GM21737 (cell line): Measurements from ENCODE around the gene ADAM12.

ENCODE experiments used
- ATAC-seq: cut with Tn5 transposase; IDR thresholded peaks from one replicate; pipeline ENCODE4 v1.9.1; 2021; ENCODE audit warnings: mild to moderate bottlenecking, moderate library complexity; ENCODE audit not compliant: unreplicated experiment

Gene ADAM12

DNA sequence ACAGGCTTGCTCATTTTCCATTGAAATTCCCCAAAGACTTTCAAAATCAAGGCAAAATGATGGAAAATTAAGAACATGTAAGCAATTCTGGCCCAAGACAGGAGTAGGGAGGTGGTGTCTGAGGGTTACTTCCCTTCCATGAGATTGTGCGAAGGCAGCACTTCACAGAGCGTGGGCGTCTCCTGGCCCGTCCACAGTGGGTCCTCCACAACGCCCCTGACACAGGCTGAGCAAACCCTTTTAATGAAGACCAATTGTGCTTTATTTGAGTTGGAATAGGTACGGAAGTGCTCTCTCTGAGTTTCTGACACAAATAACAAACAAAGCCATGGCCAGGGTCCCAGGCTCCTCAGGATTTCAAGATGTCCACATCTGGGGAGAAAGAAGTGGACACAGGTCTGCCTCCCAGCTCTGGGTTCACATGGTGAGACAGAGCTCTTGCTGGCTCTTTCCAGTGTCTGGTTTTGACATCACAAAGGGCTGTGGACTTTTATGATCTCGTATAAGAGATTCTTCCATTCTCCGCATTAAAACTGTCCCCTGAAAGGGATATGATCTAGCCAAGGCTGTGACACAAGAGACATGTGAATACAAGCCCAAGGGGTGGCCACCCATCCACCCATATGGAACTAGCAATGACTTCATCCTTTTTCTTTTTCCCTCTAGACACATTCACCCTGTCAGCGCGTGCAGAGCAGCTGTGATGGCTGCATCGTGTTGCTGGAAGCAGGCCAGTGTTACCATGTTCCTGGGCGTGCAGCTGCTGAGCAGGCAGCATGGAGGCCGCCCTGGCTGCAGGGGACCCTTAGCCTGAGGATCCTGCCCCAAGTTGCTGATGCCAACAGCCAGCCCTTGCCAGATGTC is 145.6 kb downstream of the ADAM12 start:
- no peak for ATAC-seq

DNA sequence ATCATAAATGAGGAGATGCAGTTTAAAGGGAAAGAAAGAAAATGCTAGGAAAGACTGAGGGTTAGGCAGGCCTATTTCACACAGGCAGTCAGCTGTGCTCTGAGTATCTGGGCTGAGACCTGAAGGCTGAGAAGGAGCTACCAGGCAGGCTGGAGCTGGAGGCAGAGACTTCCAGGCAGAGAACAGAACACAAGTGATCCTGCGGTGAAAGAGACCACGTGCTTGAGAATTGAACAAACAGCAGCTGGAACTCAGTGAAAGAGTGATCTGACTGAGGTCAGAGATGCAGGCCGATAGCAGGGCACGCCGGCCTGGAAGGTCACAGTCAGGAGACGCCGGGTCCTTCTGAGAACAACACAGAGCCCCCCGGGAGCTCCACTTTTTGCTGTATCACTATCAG is 147.8 kb downstream of the ADAM12 start:
- no peak for ATAC-seq

DNA sequence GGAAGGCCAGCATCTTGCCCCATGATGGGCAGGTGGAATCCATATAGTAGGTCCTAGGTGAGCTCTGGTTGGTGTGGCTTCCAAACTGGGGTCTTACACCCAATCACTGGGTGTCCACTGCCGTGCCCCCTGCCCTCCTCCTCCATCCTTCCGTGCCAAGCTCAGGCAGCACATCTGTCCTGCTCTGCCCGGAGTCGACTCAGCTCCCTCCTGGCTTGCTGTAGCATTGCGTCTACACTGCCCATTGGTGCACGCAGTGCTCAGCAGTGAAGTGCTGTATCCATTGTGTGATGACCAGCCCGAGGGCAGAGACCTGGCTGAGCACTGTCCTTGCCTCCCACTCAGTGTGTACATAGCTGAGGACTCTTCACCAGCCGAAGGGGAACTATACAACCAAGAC is 148.4 kb downstream of the ADAM12 start:
- ATAC-seq: no peak

DNA sequence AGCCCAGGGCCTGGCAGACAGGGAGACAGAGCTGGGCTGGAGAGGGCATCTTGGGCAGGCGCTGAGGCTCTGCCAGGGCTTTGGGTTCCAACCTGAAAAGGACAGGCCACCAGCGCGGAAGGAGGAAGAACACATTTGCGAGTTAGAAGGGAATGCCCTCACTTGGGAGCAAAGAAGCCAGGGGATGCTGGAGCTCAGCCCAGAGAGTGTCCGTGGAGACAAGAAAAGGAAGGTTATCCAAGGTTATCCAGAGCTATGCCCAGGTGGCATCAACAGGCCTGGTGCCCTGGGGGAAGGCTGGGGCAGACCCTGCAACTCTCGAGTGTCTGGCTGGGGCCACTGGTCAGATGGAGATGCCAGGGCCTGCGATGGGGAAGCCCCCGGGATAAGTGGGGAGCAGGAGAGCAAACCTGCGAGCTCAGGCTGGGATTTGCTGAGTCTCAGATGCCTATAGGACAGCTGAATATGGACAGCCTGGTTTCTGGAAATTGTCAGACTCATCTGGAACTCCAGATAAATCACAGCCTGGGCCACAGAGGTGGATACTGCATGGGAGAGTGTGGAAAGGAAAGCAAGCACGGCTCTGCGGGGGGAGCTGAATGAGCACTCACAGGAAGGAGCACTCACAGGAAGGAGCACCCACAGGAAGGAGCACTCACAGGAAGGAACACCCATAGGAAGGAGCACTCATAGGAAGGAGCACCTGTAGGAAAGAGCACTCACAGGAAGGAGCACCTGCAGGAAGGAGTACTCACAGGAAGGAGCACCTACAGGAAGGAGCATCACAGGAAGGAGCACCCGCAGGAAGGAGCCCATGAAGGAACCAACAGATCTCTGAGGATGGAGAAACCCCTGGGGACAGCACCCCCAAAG is 152.1 kb downstream of the ADAM12 start:
- no peak for ATAC-seq

DNA sequence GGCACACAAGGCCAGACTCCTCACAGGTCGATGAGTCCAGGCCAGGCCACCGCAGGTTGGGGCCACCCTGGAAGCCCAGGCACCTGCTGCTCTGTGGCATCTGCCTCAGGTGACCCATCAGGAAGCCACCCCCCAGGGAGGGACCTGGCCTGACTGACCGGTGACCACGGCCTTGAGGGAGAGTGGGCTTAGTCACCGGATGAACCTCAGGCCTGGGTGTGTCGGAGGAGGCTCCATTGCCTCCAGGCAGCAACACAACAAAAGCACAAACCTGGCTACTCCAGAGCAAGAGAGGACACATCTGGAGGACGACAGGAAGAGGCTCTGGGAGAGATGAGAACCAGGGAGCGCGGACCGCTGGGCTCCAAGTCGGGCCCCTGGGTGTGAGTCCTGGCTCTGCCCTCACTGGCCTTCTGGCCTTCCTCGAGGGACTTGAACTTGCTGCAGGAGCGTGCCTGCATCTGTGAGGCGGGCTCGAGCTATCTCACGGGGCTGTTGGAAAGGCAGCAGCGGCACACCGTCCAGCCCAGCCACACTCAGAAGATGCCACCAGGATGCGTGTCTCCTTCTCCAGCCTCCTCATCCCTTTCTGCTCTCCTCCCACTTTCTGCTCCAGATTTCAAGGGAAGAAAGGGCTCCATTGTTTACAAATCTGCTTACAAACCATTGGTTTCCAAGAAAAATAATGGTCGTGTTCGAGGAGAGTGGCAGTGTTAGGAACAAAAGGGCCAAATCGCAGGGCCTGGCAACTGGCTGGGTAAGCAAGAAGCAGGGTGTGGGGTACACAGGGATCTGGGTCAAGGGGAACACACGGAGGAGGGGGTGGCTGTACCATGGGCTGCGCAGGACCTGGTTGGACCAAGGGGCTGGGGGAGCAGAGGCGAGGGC is 152.9 kb downstream of the ADAM12 start:
- no peak for ATAC-seq

DNA sequence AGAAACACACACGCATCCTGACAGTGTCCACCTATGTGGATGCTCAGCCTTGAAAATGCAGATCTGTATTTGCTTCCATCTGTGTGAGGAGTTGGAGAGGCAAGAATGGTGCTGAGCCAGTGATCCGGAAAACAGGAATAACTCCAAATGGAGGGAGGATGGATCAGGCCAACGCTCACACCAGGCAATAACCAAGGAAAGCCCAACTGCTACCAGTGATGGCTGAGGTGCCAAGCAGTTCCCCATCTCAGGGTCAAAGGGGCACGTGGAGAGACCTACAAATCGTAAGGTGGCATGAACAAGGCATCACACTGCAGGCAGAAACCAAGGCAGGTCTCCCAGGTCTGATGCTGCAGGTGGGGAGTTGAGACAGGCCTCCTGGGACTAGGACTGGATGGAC is 153.6 kb downstream of the ADAM12 start:
- no peak for ATAC-seq

DNA sequence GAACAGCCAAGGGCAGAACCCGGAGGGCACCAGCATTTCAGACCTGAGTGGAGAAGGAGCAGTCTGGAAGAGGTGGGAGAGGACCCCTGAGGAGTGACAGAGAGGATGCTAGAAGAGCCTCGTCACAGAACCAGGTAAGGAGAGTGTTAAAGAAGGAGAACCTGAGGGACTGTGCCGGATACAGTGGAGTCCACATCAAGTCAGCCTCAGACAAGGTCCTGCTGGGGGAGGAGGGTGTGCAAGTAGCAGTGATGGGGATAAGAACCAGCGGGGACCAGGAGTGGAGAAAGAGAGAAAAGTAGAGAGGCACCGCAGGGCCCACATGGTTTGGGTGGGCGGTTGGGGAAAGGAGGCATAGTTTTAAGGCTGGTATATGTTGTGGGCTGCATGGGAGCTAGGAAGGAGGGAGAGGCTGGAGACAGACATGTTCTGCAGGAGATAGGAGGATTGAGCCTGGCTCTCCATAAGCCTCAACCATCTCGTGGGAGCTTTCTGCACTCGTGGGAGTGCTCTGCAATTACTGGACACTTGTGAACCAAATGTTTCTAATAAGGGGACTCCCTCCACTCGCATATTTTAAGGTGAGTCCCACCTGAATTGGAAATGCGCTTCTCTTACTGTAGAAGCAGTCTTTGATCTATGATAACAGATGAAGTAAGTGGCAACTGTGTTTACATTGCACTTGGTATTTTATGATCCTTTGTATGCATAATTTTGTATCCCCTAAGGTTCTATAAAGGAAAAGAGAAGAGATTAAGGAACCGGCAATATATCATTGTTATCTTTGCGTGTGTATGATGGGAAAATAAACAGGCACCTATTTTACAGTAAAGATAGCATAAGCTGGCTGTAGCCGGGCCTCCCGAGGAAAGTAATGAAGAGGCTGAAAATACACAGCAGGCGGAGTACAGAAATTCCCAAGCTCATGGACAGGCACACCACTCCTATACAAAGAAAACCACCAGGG is 154.8 kb downstream of the ADAM12 start:
- ATAC-seq: no peak

DNA sequence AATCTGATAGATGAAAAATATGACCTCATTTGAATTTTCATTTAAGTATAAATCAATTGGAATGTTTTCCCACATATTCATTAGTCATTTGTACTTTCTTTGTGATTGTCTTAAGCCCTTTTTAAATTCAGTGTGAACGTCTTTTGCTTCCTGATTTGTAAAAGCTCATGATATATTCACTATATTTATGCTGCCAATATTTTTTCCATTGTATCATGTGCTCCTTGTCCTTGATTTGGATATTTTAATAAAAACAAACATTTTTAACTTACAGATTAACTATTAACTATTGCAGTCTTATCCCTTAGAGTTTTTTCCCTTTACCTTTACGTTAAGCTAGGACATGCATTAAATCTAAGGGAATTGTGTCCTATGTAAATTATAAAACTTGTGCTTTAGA is 157.7 kb downstream of the ADAM12 start:
- no peak for ATAC-seq

DNA sequence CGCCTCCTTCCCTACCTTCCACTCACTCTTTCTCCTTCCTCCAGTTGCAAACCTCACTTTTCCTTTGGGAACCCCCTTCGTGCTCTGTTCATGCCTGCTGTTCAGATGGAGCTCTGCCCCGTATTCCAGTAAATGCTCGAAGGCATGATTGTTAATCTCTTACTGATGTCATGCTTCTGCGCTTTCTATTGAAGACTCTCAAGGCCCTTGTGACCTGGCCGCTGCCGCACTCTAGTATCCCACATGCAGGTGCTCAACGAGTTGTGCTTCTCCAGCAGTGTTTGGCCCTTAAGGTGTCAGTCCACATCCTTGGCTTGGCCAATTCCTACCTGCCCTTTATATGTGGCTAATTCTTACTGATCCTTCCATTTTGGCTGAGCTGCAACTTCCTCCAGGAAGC is 158.6 kb downstream of the ADAM12 start:
- ATAC-seq: no peak

DNA sequence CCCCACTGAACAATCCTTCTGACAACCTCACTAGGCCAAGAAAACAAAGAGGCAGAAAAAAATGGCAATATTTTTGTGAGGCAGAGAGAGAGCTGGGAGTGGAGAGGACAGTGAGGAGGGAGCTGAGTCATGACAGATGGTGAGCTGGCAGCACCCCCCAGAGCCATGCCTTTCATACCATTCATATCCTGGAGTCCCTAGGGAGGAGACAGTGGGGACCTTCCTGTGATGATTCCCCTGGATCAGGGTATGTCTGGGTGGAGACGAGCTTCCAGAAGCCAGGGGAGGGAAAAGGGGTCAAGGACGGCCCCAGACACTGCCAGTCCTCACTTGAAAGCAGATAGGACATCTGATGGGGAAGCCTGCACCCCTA is 160.5 kb downstream of the ADAM12 start:
- no peak for ATAC-seq

DNA sequence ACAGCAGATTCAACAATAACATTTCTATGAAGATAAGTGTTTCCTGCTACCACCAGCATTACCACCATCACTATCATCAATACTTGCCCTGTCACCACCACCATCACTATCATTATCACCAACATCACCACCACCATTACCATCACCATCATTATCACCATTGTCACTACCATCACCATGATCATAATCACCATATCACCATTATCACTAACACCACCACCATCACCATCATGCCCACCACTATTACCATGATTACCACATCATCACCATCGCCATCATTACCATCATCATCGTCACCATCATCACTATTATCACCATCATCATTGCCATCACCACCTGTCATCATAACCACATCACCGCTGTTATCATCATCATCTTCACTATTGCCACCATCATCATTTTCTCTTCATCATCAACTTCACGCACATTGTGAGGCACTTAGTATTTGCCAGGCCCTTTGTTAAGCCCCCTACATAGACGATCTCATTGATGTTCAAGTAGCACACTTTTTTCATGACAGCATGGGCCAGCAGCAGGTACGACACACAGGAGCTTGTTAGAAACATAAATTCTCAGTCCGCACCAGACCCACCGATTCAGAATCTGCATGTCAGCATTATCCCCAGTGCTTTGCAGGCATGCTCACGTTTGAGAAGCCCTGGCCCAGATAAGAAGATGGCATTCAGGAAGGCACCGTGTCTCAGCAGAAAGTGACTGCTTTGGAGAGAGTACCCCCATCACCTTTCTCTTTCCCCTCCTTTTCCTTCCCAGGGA is 161.1 kb downstream of the ADAM12 start:
- ATAC-seq: no peak

DNA sequence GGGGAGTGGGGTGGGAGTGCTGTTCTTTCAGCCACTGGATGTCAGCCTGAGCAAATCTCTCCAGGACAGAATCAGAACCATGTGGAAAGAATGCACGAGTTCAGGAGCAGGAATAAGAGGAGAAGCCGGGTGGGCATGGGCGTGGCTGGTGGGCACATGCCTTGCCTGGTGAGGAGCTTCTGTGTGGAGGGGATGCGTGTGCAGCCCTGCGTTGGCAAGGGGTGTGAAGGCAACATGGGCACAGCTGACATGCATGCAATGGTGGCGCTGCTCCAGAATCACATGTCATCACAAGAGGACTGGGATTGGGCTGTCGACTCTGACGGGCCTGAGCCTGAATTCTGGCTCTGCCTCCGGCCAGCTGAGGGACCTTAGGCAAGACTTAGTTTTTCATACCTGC is 162.1 kb downstream of the ADAM12 start:
- no peak for ATAC-seq

DNA sequence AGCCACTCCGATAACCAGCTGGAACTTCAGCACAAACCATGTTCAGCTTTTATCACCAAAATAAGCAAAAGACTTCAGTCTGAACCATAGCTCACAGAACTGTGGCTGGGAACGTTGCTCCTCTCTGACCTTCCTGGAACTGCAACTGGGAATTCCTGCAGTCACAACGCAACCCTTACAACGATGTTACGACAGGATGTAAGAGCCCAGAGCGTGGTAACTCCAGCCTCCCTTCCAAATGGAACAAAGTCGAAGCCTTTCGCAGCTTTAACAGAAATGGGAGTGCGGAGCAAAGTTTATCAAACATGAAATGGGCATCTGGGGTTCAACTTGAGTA is 162.6 kb downstream of the ADAM12 start:
- ATAC-seq: no peak

DNA sequence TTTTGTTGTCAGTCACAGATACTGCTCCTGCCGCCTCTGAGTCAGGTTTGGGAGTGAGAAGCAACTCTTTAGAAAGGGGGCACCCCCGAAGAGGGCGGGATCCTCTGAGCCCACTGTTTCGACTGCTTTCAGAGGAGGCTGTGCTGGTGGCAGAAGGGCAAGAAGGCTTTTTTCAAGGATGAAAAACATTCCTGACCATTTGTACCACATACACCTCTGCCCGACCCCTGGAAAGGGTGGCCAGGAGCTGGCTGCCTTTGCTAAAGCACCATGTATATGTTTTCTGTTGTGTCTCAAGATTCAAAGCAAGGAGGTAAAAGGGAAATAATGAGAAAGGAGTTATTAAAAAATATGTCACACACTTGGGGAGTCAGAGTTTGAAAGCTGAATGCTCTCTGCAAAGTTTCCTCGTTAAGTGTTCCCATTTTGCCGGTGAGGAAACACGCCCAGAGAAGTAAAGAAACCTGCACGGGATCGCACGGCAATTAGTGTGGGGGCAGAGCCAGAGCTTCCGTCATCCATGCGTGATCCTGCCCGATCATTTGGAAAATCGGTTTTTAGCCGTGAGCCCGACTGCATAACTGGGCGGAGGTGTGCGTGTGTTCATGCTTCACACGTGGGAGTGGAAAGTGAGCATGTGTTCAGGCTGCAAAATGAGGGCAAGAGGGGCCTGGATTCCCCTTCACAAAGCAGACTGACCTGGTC is 163.2 kb downstream of the ADAM12 start:
- no peak for ATAC-seq

DNA sequence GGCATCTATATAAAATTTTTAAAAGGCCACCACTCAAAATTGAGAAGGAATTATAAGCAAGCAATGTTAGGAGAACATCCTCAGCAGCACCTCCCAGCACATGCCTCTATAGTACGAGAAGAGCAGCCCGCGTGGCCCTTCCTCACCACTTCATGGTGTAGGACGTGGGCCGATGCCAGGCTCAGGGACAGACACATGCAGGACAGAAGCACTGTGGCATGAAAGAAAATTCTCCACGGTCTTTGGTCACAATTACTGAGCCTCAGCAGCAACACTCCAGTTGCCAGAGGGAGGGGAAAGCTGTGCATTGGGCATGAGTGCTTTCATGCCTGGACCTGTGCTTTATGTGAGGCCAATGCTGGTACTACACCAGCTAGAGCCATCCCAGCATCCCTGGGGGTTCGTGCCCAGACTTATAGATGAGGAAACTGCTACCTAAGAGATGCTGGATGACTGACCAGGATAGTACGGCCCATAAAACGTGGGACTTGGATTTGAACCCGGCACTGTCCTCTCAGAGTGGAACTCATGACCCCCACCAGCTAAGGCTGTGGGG is 164.7 kb downstream of the ADAM12 start:
- no peak for ATAC-seq

DNA sequence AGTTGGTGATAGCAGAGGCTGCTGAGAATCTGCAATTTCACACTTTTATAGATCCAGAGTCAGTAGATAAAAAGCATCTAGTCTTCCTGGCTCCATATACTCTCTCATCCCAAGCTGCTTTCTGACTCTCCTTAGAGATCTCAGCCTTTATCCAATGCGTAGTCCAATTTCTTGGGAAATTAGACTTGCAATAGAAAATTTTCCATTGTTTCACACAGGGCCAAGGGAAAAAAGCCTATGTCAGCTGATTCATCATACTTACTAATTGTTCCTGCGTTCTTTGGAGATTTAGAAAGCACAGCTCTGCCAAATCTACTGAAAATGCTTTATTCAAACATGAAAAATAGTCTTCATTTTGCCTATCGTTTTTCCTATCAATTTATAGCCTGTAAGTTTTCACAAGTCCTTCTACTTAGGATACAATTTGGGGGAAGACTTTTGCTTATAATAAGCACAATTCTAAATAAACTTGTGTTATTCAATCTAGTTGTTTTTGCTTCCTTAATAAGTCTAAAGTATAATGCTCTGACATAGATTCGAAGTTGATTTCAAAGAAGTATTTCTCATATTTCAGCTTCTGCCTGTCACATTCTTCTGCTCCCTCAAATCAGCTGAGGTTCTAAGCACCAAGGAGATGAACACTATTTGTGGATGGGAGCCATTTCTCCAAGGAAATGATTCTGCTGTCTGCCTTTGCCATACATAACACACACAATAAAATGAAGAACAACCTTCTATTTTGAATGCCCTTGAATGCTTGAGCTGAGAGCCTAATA is 165.4 kb downstream of the ADAM12 start:
- no peak for ATAC-seq

DNA sequence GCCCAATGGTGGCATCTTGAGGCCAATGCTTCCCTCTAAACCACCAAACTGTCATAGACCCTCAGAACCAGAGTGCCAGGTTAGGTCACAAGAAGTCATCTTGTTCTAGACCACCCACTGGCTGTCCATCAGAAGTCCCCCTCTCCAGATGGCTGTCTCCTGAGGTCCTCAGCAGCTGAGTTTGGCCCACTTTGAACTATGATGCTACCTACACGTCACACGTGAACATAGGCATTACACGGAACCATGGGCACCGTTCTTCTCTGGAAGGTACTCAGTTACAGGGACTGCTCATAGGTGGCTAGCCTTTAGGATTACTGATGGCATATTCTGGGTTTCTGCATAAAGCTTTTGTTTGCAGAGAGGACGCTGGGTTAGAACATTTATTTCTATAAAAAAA is 166.4 kb downstream of the ADAM12 start:
- no peak for ATAC-seq
